SK-N-SH (cell line): ENCODE measurements around the gene DNAH5. TPM values are rescaled to one million over a fixed set of nuclear protein-coding genes. Genes with fewer than 3 reads are reported as not detected.

Source experiments
- CTCF ChIA-PET: fragments of 300-600, 350-600 bp; formaldehyde crosslinking; extraction: SDS; loops from one replicate; lab custom pipeline; 2021; lab: Yijun Ruan, JAX
- POLR2A ChIA-PET: fragments of 350-600 bp; sonication (Branson Sonifier 250); formaldehyde crosslinking; extraction: SDS; loops from one replicate; lab custom pipeline; 2020; ENCODE audit warnings: antibody characterized with exemption, inconsistent platforms; lab: Yijun Ruan, JAX
- DNase-seq: peaks from one replicate; pipeline ENCODE4 v3.0.0; 2012
- H2AFZ ChIP-seq: fragments of 200-600 bp; sonication (generic); 2 replicates; pipeline ENCODE4 v1.8.1; 2016; ENCODE audit warnings: antibody characterized with exemption, mild to moderate bottlenecking, low read depth
- H3F3A ChIP-seq: fragments of 200-600 bp; sonication (generic); replicated peaks from 2 replicates; pipeline ENCODE3; 2016; ENCODE audit warnings: antibody characterized with exemption, mild to moderate bottlenecking; ENCODE audit not compliant: insufficient read depth
- H3K27ac ChIP-seq, 2 experiments: fragments of 200-500 bp in 1 of 2; fragments of 200-600 bp in 1 of 2; sonication (Bioruptor generic) in 1 of 2; sonication (generic), shearing (Covaris generic) in 1 of 2; 2 replicates each; pipeline versions ENCODE4 v1.5.1 to v1.6.1; 2014 to 2016; ENCODE audit warnings: low read depth in 2 of 2, inconsistent platforms in 1 of 2, low read length in 1 of 2, mild to moderate bottlenecking in 1 of 2, mixed read lengths in 1 of 2
- H3K27me3 ChIP-seq: fragments of 200-600 bp; sonication (generic), shearing (Covaris generic); 2 replicates; pipeline ENCODE4 v1.6.1; 2016; ENCODE audit warnings: mixed run types; ENCODE audit not compliant: insufficient read depth
- H3K36me3 ChIP-seq, 2 experiments: fragments of 200-500 bp in 1 of 2; fragments of 200-600 bp in 1 of 2; sonication (Bioruptor generic) in 1 of 2; sonication (generic) in 1 of 2; replicated peaks in 1 of 2; 2 replicates each; pipeline versions ENCODE3 to v1.5.1; 2014 to 2016; ENCODE audit warnings: low read length in 1 of 2, mild to moderate bottlenecking in 1 of 2; ENCODE audit not compliant: insufficient read depth in 2 of 2, control insufficient read depth in 1 of 2
- H3K4me1 ChIP-seq, 2 experiments: fragments of 200-500 bp in 1 of 2; fragments of 200-600 bp in 1 of 2; sonication (Bioruptor generic) in 1 of 2; sonication (generic), shearing (Covaris generic) in 1 of 2; 2 replicates each; pipeline versions ENCODE4 v1.5.1 to v1.6.1; 2014 to 2016; ENCODE audit warnings: low read depth in 1 of 2, low read length in 1 of 2, mixed run types in 1 of 2; ENCODE audit not compliant: insufficient read depth in 2 of 2, control insufficient read depth in 1 of 2
- H3K4me2 ChIP-seq: fragments of 200-600 bp; sonication (generic), shearing (Covaris generic); 2 replicates; pipeline ENCODE4 v1.6.1; 2017; ENCODE audit warnings: mixed run types
- H3K4me3 ChIP-seq, 2 experiments: fragments of 200-500 bp in 1 of 2; fragments of 200-600 bp in 1 of 2; sonication (Bioruptor generic) in 1 of 2; sonication (generic), shearing (Covaris generic) in 1 of 2; 2 replicates each; pipeline versions ENCODE4 v1.5.1 to v1.8.1; 2014 to 2016; ENCODE audit warnings: low read depth in 2 of 2, inconsistent platforms in 1 of 2, low read length in 1 of 2, mild to moderate bottlenecking in 1 of 2, mixed read lengths in 1 of 2, moderate library complexity in 1 of 2
- H3K79me2 ChIP-seq: fragments of 200-600 bp; sonication (generic); 2 replicates; pipeline ENCODE4 v1.8.1; 2017; ENCODE audit warnings: mild to moderate bottlenecking; ENCODE audit not compliant: insufficient read depth
- H3K9ac ChIP-seq: fragments of 200-600 bp; sonication (generic); 2 replicates; pipeline ENCODE4 v1.6.1; 2017; ENCODE audit warnings: mixed run types
- H3K9me2 ChIP-seq: fragments of 200-600 bp; sonication (generic); 2 replicates; pipeline ENCODE4 v1.6.1; 2017; ENCODE audit warnings: mixed run types
- H3K9me3 ChIP-seq: fragments of 200-600 bp; sonication (generic); 2 replicates; pipeline ENCODE4 v1.6.1; 2017; ENCODE audit warnings: mixed run types, mild to moderate bottlenecking, moderate library complexity
- H4K20me1 ChIP-seq: fragments of 200-600 bp; sonication (generic); 2 replicates; pipeline ENCODE4 v1.6.1; 2017; ENCODE audit warnings: mild to moderate bottlenecking, mixed run types; ENCODE audit not compliant: insufficient read depth
- CHD2 ChIP-seq: fragments of 150-350 bp; IDR thresholded peaks from 2 replicates; pipeline ENCODE4 v1.6.1; 2018; ENCODE audit warnings: low read length; ENCODE audit not compliant: partially characterized antibody
- EZH2phosphoT487 ChIP-seq: fragments of 200-600 bp; sonication (generic); IDR thresholded peaks from 2 replicates; pipeline ENCODE4 v1.6.1; 2017; ENCODE audit warnings: low read depth, mixed run types, mild to moderate bottlenecking, antibody characterized with exemption, moderate library complexity, borderline replicate concordance
- FOXM1 ChIP-seq: IDR thresholded peaks from 2 replicates; pipeline ENCODE4 v1.4.0; 2012; ENCODE audit warnings: low read depth, mild to moderate bottlenecking
- GABPA ChIP-seq: IDR thresholded peaks from 2 replicates; pipeline ENCODE4 v1.4.0; 2012; ENCODE audit warnings: low read depth, mild to moderate bottlenecking
- GATA2 ChIP-seq: sonication (generic); formaldehyde crosslinking; IDR thresholded peaks from 2 replicates; pipeline ENCODE4 v1.5.0; 2020; ENCODE audit warnings: mild to moderate bottlenecking, missing genetic modification reagents
- POLR2AphosphoS5 ChIP-seq: IDR thresholded peaks from 2 replicates; pipeline ENCODE4 v1.6.1; 2012; ENCODE audit warnings: low read depth, low read length
- RCOR1 ChIP-seq: fragments of 150-350 bp; IDR thresholded peaks from 2 replicates; pipeline ENCODE4 v1.6.1; 2017; ENCODE audit warnings: antibody characterized with exemption, low read length
- RFX5 ChIP-seq: IDR thresholded peaks from 2 replicates; pipeline ENCODE4 v1.6.1; 2012; ENCODE audit warnings: mild to moderate bottlenecking, improper control_type of control experiment, low read length
- RXRA ChIP-seq: IDR thresholded peaks from 2 replicates; pipeline ENCODE4 v1.4.0; 2012; ENCODE audit warnings: low read depth, mild to moderate bottlenecking, borderline replicate concordance
- SIN3A ChIP-seq: IDR thresholded peaks from 2 replicates; pipeline ENCODE4 v1.6.1; 2012; ENCODE audit warnings: low read depth, mild to moderate bottlenecking, low read length, moderate library complexity, borderline replicate concordance
- TCF12 ChIP-seq: IDR thresholded peaks from 2 replicates; pipeline ENCODE4 v1.4.0; 2012
- WGBS: methylation state at CpG from one replicate; pipeline ENCODE4 v1.1.6; 2017; ENCODE audit warnings: low lambda C conversion rate; 5-methylcytosine and 5-hydroxymethylcytosine counted together
- polyA plus RNA-seq, 3 experiments: library from polyadenylated mRNA; depleted of rRNA; stranded (reverse); fragments of >200 nt; gene quantifications; 2 replicates each; pipeline ENCODE4 v1.2.3, GENCODE V29; 2012
- TF ChIP-seq, protein P1 (sequence below): IDR thresholded peaks from 2 replicates; pipeline ENCODE4; 2012
- TF ChIP-seq, protein P2 (sequence below): IDR thresholded peaks from 2 replicates; pipeline ENCODE4 v1.4.0; 2012; ENCODE audit warnings: low read depth
- TF ChIP-seq, protein P3 (sequence below): IDR thresholded peaks from 2 replicates; pipeline ENCODE4 v1.4.0; 2012; ENCODE audit warnings: low read depth, borderline replicate concordance
- TF ChIP-seq, protein P4 (sequence below): fragments of 200-600 bp; sonication (generic); IDR thresholded peaks from 2 replicates; pipeline ENCODE4 v1.6.1; 2017; ENCODE audit warnings: antibody characterized with exemption, mild to moderate bottlenecking, moderate library complexity
- TF ChIP-seq, protein P5 (sequence below): fragments of 150-350 bp; IDR thresholded peaks from 2 replicates; pipeline ENCODE4 v1.6.1; 2016; ENCODE audit warnings: mild to moderate bottlenecking, low read depth, low read length
- TF ChIP-seq, protein P6 (sequence below): IDR thresholded peaks from 2 replicates; pipeline ENCODE4 v1.6.1; 2012; ENCODE audit warnings: mild to moderate bottlenecking, low read depth, low read length, moderate library complexity

Gene DNAH5
- polyA plus RNA-seq, 1 of the 3 experiments (the other 2 are of a cell fraction) = 0.74 TPM

DNA sequence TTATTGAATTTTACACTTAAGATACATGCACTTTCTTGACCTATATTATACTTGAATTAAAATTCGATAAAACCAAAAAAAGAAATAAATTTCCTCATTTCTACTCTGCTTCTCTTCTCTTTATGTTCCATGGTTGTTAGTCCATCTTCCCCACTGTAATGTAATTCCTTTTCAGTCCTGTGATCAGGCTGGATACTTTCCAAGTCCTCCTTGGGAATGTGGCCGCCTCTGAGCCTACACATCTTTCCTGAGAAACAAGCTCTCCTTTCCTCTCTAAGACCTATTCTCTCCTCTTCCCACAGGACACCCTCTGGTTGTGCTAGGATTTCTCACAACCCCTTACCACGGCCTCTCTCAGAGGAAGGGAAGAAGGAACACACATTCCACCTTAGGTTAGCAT lies 285.1 kb downstream of the DNAH5 start:
- H3K4me2 ChIP-seq = no peak overlapping the region
- CTCF ChIA-PET = no interaction called here
- 0% methylated on average over 3 of the region's 3 CpGs for WGBS
- no peaks in the 10 kb centered on the region for H3K9me2 ChIP-seq
- no peak overlapping the region for H3K27ac ChIP-seq
- POLR2A ChIA-PET = no interaction called here
- H3K9me3 ChIP-seq = no peaks in the 10 kb centered on the region
- no peaks in the 10 kb centered on the region for H3K79me2 ChIP-seq
- DNase-seq = no peak
- no peaks in the 10 kb centered on the region for H3F3A ChIP-seq
- H4K20me1 ChIP-seq = no peaks in the 10 kb centered on the region
- 0 out of 2 replicates have a peak overlapping the region, but pooled peaks have one; percentile 18 for H2AFZ ChIP-seq
- no peak for TF ChIP-seq SIN3A
- no peak for TF ChIP-seq GATA2
- no peak for TF ChIP-seq GABPA
- no peak for TF ChIP-seq FOXM1
- no peak for TF ChIP-seq RFX5
- TF ChIP-seq RCOR1 = no peak
- TF ChIP-seq CHD2 = no peak
- TF ChIP-seq, protein P1, sequence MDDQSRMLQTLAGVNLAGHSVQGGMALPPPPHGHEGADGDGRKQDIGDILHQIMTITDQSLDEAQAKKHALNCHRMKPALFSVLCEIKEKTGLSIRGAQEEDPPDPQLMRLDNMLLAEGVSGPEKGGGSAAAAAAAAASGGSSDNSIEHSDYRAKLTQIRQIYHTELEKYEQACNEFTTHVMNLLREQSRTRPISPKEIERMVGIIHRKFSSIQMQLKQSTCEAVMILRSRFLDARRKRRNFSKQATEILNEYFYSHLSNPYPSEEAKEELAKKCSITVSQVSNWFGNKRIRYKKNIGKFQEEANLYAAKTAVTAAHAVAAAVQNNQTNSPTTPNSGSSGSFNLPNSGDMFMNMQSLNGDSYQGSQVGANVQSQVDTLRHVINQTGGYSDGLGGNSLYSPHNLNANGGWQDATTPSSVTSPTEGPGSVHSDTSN = no peak
- TF ChIP-seq, protein P2, sequence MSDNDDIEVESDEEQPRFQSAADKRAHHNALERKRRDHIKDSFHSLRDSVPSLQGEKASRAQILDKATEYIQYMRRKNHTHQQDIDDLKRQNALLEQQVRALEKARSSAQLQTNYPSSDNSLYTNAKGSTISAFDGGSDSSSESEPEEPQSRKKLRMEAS = no peak
- TF ChIP-seq, protein P3, sequence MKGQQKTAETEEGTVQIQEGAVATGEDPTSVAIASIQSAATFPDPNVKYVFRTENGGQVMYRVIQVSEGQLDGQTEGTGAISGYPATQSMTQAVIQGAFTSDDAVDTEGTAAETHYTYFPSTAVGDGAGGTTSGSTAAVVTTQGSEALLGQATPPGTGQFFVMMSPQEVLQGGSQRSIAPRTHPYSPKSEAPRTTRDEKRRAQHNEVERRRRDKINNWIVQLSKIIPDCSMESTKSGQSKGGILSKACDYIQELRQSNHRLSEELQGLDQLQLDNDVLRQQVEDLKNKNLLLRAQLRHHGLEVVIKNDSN = no peak
- no peak for TF ChIP-seq TCF12
- TF ChIP-seq RXRA = no peak
- TF ChIP-seq, protein P4, sequence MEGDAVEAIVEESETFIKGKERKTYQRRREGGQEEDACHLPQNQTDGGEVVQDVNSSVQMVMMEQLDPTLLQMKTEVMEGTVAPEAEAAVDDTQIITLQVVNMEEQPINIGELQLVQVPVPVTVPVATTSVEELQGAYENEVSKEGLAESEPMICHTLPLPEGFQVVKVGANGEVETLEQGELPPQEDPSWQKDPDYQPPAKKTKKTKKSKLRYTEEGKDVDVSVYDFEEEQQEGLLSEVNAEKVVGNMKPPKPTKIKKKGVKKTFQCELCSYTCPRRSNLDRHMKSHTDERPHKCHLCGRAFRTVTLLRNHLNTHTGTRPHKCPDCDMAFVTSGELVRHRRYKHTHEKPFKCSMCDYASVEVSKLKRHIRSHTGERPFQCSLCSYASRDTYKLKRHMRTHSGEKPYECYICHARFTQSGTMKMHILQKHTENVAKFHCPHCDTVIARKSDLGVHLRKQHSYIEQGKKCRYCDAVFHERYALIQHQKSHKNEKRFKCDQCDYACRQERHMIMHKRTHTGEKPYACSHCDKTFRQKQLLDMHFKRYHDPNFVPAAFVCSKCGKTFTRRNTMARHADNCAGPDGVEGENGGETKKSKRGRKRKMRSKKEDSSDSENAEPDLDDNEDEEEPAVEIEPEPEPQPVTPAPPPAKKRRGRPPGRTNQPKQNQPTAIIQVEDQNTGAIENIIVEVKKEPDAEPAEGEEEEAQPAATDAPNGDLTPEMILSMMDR = no peak
- TF ChIP-seq, protein P5, sequence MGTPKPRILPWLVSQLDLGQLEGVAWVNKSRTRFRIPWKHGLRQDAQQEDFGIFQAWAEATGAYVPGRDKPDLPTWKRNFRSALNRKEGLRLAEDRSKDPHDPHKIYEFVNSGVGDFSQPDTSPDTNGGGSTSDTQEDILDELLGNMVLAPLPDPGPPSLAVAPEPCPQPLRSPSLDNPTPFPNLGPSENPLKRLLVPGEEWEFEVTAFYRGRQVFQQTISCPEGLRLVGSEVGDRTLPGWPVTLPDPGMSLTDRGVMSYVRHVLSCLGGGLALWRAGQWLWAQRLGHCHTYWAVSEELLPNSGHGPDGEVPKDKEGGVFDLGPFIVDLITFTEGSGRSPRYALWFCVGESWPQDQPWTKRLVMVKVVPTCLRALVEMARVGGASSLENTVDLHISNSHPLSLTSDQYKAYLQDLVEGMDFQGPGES = no peak
- TF ChIP-seq EZH2phosphoT487 = no peak
- TF ChIP-seq, protein P6, sequence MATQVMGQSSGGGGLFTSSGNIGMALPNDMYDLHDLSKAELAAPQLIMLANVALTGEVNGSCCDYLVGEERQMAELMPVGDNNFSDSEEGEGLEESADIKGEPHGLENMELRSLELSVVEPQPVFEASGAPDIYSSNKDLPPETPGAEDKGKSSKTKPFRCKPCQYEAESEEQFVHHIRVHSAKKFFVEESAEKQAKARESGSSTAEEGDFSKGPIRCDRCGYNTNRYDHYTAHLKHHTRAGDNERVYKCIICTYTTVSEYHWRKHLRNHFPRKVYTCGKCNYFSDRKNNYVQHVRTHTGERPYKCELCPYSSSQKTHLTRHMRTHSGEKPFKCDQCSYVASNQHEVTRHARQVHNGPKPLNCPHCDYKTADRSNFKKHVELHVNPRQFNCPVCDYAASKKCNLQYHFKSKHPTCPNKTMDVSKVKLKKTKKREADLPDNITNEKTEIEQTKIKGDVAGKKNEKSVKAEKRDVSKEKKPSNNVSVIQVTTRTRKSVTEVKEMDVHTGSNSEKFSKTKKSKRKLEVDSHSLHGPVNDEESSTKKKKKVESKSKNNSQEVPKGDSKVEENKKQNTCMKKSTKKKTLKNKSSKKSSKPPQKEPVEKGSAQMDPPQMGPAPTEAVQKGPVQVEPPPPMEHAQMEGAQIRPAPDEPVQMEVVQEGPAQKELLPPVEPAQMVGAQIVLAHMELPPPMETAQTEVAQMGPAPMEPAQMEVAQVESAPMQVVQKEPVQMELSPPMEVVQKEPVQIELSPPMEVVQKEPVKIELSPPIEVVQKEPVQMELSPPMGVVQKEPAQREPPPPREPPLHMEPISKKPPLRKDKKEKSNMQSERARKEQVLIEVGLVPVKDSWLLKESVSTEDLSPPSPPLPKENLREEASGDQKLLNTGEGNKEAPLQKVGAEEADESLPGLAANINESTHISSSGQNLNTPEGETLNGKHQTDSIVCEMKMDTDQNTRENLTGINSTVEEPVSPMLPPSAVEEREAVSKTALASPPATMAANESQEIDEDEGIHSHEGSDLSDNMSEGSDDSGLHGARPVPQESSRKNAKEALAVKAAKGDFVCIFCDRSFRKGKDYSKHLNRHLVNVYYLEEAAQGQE = no peak
- no peak for TF ChIP-seq POLR2AphosphoS5
- peaks cover 8% of the 10 kb centered on the region; the same call in 1 of the 2 replicates for H3K27me3 ChIP-seq
- H3K4me3 ChIP-seq = no peak overlapping the region
- H3K4me1 ChIP-seq = no peaks in the 10 kb centered on the region
- H3K9ac ChIP-seq = no peak overlapping the region
- no peaks in the 10 kb centered on the region for H3K36me3 ChIP-seq
